OCI-LY7 (cell line): ENCODE measurements around the gene ZNF318. TPM values are rescaled to one million over a fixed set of nuclear protein-coding genes. Genes with fewer than 3 reads are reported as not detected.
A peak's percentile ranks its signal among the peaks of the same experiment; 100 is the strongest.

Source experiments
- BruUV-seq: library from RNA; stranded (reverse); fragments of 400-500 nt; replicated peaks from 2 replicates; lab custom pipeline; 2021; lab: Mats Ljungman, UMichigan
- CTCF ChIA-PET: fragments of 300-600 bp; sonication (Branson Sonifier 250); formaldehyde crosslinking; loops from one replicate; lab custom pipeline; 2022; ENCODE audit warnings: antibody characterized with exemption; ENCODE audit not compliant: unreplicated experiment; lab: Charles Lee
- POLR2A ChIA-PET: fragments of 300-600 bp; sonication (Branson Sonifier 250); formaldehyde crosslinking; loops from one replicate; lab custom pipeline; 2022; ENCODE audit warnings: antibody characterized with exemption; lab: Charles Lee
- DNase-seq: peaks from one replicate; pipeline ENCODE4 v3.0.0-alpha.2; 2015; ENCODE audit warnings: low spot score
- H2AFZ ChIP-seq: fragments of 200-600 bp; sonication (generic), shearing (Covaris generic); 2 replicates; pipeline ENCODE4 v1.6.1; 2014; ENCODE audit warnings: mild to moderate bottlenecking, antibody characterized with exemption, low read length, moderate library complexity
- H3K27ac ChIP-seq: fragments of 200-600 bp; sonication (generic); 2 replicates; pipeline ENCODE4 v1.5.1; 2014; ENCODE audit warnings: mixed run types, low read depth, mild to moderate bottlenecking, moderate library complexity, low read length, inconsistent platforms; ENCODE audit not compliant: poor library complexity, severe bottlenecking
- H3K36me3 ChIP-seq: fragments of 200-600 bp; sonication (generic); 2 replicates; pipeline ENCODE4 v1.6.1; 2014; ENCODE audit warnings: mild to moderate bottlenecking, antibody characterized with exemption, low read length, moderate library complexity, mixed read lengths; ENCODE audit not compliant: insufficient read depth
- H3K4me1 ChIP-seq: fragments of 200-600 bp; sonication (generic); 2 replicates; pipeline ENCODE4 v1.5.1; 2014; ENCODE audit warnings: mild to moderate bottlenecking, low read length; ENCODE audit not compliant: insufficient read depth, poor library complexity, severe bottlenecking
- H3K4me2 ChIP-seq: fragments of 200-600 bp; sonication (generic); 2 replicates; pipeline ENCODE4 v1.6.1; 2014; ENCODE audit warnings: mild to moderate bottlenecking, low read length
- H3K4me3 ChIP-seq: fragments of 200-600 bp; sonication (generic); 2 replicates; pipeline ENCODE4 v1.5.1; 2014; ENCODE audit warnings: mild to moderate bottlenecking, low read depth, low read length; ENCODE audit not compliant: poor library complexity, severe bottlenecking
- H3K79me2 ChIP-seq: fragments of 200-600 bp; sonication (generic); 2 replicates; pipeline ENCODE4 v1.6.1; 2016; ENCODE audit warnings: low read depth, mild to moderate bottlenecking, low read length, moderate library complexity, mixed read lengths; ENCODE audit not compliant: insufficient read depth
- H3K9me2 ChIP-seq: fragments of 200-600 bp; sonication (generic); 2 replicates; pipeline ENCODE4 v1.6.1; 2016; ENCODE audit warnings: mild to moderate bottlenecking, low read length, mixed read lengths; ENCODE audit not compliant: insufficient read depth
- H3K9me3 ChIP-seq: fragments of 200-600 bp; sonication (generic); 2 replicates; pipeline ENCODE4 v1.6.1; 2014; ENCODE audit warnings: mild to moderate bottlenecking, mixed run types, low read length, mixed read lengths
- H4K20me1 ChIP-seq: fragments of 200-600 bp; sonication (generic); 2 replicates; pipeline ENCODE4 v1.6.1; 2014; ENCODE audit warnings: mild to moderate bottlenecking, antibody characterized with exemption, low read length, moderate library complexity, mixed read lengths; ENCODE audit not compliant: insufficient read depth
- CTCF ChIP-seq: fragments of 200-600 bp; sonication (generic); conservative IDR thresholded peaks from 2 replicates; pipeline ENCODE4 v1.5.1; 2014; ENCODE audit warnings: mild to moderate bottlenecking, antibody characterized with exemption, low read length, moderate library complexity, mixed read lengths
- EZH2phosphoT487 ChIP-seq: fragments of 200-600 bp; sonication (generic); IDR thresholded peaks from 2 replicates; pipeline ENCODE4 v1.6.1; 2018; ENCODE audit warnings: low read depth, borderline replicate concordance, mild to moderate bottlenecking, mixed run types, antibody characterized with exemption, low read length, moderate library complexity, mixed read lengths
- intact Hi-C: fragments of 100-400 bp; cut with micrococcal nuclease; formaldehyde crosslinking; loops from one replicate; pipeline ENCODE4 v1.10.0; 2022; ENCODE audit not compliant: unreplicated experiment
- total RNA-seq, 2 experiments: library from RNA; depleted of rRNA in 1 of 2; stranded (reverse); fragments of >200 nt in 1 of 2; shearing (Covaris generic) in 1 of 2; gene quantifications; 2 replicates each; pipeline ENCODE4 v1.2.3, GENCODE V29; 2014 to 2022

ZNF318 gene
- total RNA-seq, 2 experiments from 2014 or later, result 12.8 to 24.4 TPM

- no peaks in the 10 kb centered on the region for H4K20me1 ChIP-seq
- DNase-seq, result no peak
- H3K79me2 ChIP-seq, result no peaks in the 10 kb centered on the region
- no peaks in the 10 kb centered on the region for H3K9me3 ChIP-seq
- intact Hi-C loops, result no loop called here
- H2AFZ ChIP-seq, result no peak overlapping the region
- H3K27ac ChIP-seq, result no peak overlapping the region
- no peaks in the 10 kb centered on the region for H3K36me3 ChIP-seq
- H3K9me2 ChIP-seq, result no peaks in the 10 kb centered on the region
- peaks cover 8% of the 10 kb centered on the region for H3K4me1 ChIP-seq
- no TSS peak for BruUV-seq
- ChIA-PET POLR2A (no interaction called here), CTCF (no interaction called here)
- H3K4me2 ChIP-seq, result no peak overlapping the region
- no peak overlapping the region for H3K4me3 ChIP-seq
- TF ChIP-seq CTCF (no peak), EZH2phosphoT487 (no peak)
Measured at GRCh38 chr6:43301081-43301870, 68.2 kb downstream of the ZNF318 start.

- H3K9me2 ChIP-seq, result no peaks in the 10 kb centered on the region
- POLR2A ChIA-PET, result interaction anchor here (1.3 kb wide), 1 partner anchor 89 kb away, joined by 3 read pairs; no protein-coding TSS in a partner anchor
- H2AFZ ChIP-seq, result no peak overlapping the region
- no peak overlapping the region for H3K4me3 ChIP-seq
- no peaks in the 10 kb centered on the region for H4K20me1 ChIP-seq
- H3K4me2 ChIP-seq, result no peak overlapping the region
- H3K4me1 ChIP-seq, result peaks cover 8% of the 10 kb centered on the region
- BruUV-seq, result no TSS peak
- no peaks in the 10 kb centered on the region for H3K9me3 ChIP-seq
- H3K27ac ChIP-seq, result no peak overlapping the region
- intact Hi-C loops, result no loop called here
- CTCF ChIA-PET, result no interaction called here
- TF ChIP-seq CTCF, result no peak
- TF ChIP-seq EZH2phosphoT487, result no peak
- peak; percentile 31 for DNase-seq
- no peaks in the 10 kb centered on the region for H3K79me2 ChIP-seq
- H3K36me3 ChIP-seq, result no peaks in the 10 kb centered on the region
Measured at GRCh38 chr6:43299338-43300293, 69.8 kb downstream of the ZNF318 start.
